Measurements from ENCODE around the gene C12orf56. TPM values are rescaled to one million over a fixed set of nuclear protein-coding genes. Genes with fewer than 3 reads are reported as not detected.
"Not testable (repeated sequence)": the region's sequence is repeated elsewhere in the genome, so short reads cannot be mapped to it uniquely, and the experiment has no call there.

The C12orf56 gene
- total RNA-seq, 2 donors from 2014 or later, result not detected

GRCh38 chr12:64347630-64348029 lies 42.9 kb downstream of the C12orf56 start:
- DNase-seq (no peak), ATAC-seq (no peak)
- Histone ChIP-seq H3K27ac (no peak overlapping the region), H3K9me3 (no peaks in the 10 kb centered on the region), H3K27me3 (no peaks in the 10 kb centered on the region), H3K4me1 (no peaks in the 10 kb centered on the region), H3K4me3 (no peak overlapping the region), H3K36me3 (replicated peaks in 1 of 2; ENCODE audit: insufficient read depth in 1 of 2, low read depth in 2 of 2) (no peaks in the 10 kb centered on the region)
- TF ChIP-seq CTCF (IDR thresholded peaks at IDR 0.05), result no peak
- no peak for TF ChIP-seq POLR2A (IDR thresholded peaks at IDR 0.05)
- intact Hi-C loops (cut with DNase I), result no loop called here
- WGBS, 2 donors, result 65 to 67% methylated on average over 2 of the region's 2 CpGs

DNA sequence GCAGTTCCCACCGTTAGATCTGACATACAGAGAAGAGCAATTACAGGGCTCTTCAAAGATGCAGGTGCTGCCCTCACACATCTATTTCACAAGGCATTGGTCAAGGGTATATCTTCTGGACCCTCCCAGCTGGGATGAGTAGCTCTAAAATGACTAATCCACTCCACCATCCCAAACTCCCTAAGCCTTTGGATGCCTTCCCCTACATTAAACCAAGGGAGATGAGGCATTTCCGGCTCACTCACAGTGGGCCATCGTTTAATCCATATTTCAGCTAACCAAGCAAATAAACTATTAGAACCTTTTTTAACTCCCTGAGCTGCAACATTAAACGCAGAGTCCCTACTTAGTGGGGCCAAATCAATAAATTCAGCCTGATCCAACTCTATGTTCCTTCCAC lies 45.9 kb downstream of the C12orf56 start:
- H3K9me3 ChIP-seq; H3K27ac ChIP-seq; H3K27me3 ChIP-seq; ATAC-seq; H3K4me3 ChIP-seq; H3K36me3 ChIP-seq (replicated peaks in 1 of 2; ENCODE audit: insufficient read depth in 1 of 2, low read depth in 2 of 2); DNase-seq; intact Hi-C loops (cut with DNase I); H3K4me1 ChIP-seq: not testable (repeated sequence)
- 75 to 80% methylated on average over 4 of the region's 4 CpGs for WGBS, 2 donors

- H3K9me3 ChIP-seq; H3K36me3 ChIP-seq (replicated peaks in 1 of 2; ENCODE audit: insufficient read depth in 1 of 2, low read depth in 2 of 2); H3K27me3 ChIP-seq; DNase-seq; H3K4me1 ChIP-seq; ATAC-seq; intact Hi-C loops (cut with DNase I); H3K4me3 ChIP-seq; H3K27ac ChIP-seq: not testable (repeated sequence)
- WGBS, 2 donors, result 50 to 68% methylated on average over 2 of the region's 2 CpGs
These were observed 50.0 kb downstream of the C12orf56 start for GRCh38 chr12:64340546-64340945.

- Histone ChIP-seq H3K36me3 (replicated peaks in 1 of 2; ENCODE audit: insufficient read depth in 1 of 2, low read depth in 2 of 2) (no peaks in the 10 kb centered on the region), H3K4me3 (no peak overlapping the region), H3K27me3 (no peaks in the 10 kb centered on the region), H3K9me3 (no peaks in the 10 kb centered on the region), H3K27ac (no peak overlapping the region), H3K4me1 (no peaks in the 10 kb centered on the region)
- TF ChIP-seq POLR2A (IDR thresholded peaks at IDR 0.05) (no peak), CTCF (IDR thresholded peaks at IDR 0.05) (no peak)
- intact Hi-C loops (cut with DNase I), result no loop called here
- WGBS, 2 donors, result 67 to 73% methylated on average over 4 of the region's 4 CpGs
- ATAC-seq (no peak), DNase-seq (no peak)
These were observed 54.6 kb downstream of the C12orf56 start for GRCh38 chr12:64335886-64336466.

DNA sequence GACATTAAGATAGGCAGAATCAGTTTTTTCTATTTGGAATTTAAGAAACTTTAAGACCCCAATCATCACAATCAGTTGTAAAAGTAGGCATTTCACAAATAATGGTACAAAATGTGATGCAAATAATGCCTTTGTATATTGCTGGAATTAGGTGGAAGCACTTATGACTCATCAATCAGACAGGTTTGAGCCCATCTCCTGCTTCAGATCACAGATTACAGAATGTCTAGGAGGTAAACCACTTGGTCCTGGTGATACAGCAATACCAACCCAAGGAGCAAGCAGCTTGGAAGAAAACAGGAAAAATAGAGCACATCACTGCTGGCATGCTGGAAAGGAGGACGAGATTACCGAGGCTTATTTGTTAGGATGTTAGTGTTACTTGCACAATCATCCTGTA lies 57.6 kb downstream of the C12orf56 start:
- H3K4me1 ChIP-seq, result no peaks in the 10 kb centered on the region
- no peak for TF ChIP-seq POLR2A (IDR thresholded peaks at IDR 0.05)
- TF ChIP-seq CTCF (IDR thresholded peaks at IDR 0.05), result no peak
- intact Hi-C loops (cut with DNase I), result no loop called here
- H3K27ac ChIP-seq, result no peak overlapping the region
- WGBS, 2 donors, result 84 to 85% methylated on average over 2 of the region's 2 CpGs
- H3K27me3 ChIP-seq, result no peaks in the 10 kb centered on the region
- ATAC-seq (no peak), DNase-seq (no peak)
- H3K36me3 ChIP-seq (replicated peaks in 1 of 2; ENCODE audit: insufficient read depth in 1 of 2, low read depth in 2 of 2), result no peaks in the 10 kb centered on the region
- H3K9me3 ChIP-seq, result no peaks in the 10 kb centered on the region
- H3K4me3 ChIP-seq, result no peak overlapping the region

DNA sequence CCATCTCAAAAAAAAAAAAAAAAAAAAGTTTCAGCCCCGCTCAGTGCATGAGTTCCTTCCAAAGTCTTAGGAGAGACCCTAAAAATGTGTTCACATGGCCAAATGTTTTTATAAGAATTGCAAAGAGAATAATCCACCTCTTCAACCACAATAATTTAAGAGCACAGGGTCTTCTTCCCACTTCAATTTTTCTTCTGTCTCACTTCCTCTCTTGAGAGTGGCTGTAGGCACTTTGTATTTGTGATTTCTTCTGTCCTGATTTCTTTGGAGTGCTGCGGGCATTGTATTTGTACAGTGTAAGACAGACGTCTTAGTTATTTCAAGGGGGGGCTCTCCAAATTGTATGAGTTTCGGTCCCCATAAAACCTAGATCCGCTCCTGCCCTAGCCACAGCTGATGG lies 58.3 kb downstream of the C12orf56 start:
- WGBS, 2 donors, result 80 to 82% methylated on average over 5 of the region's 5 CpGs
- Histone ChIP-seq H3K36me3 (replicated peaks in 1 of 2; ENCODE audit: insufficient read depth in 1 of 2, low read depth in 2 of 2) (no peaks in the 10 kb centered on the region), H3K27ac (no peak overlapping the region), H3K4me1 (no peaks in the 10 kb centered on the region), H3K27me3 (no peaks in the 10 kb centered on the region), H3K9me3 (no peaks in the 10 kb centered on the region), H3K4me3 (no peak overlapping the region)
- no peak for DNase-seq
- no peak for ATAC-seq
- intact Hi-C loops (cut with DNase I), result no loop called here
- no peak for TF ChIP-seq CTCF (IDR thresholded peaks at IDR 0.05)
- TF ChIP-seq POLR2A (IDR thresholded peaks at IDR 0.05), result no peak

DNA sequence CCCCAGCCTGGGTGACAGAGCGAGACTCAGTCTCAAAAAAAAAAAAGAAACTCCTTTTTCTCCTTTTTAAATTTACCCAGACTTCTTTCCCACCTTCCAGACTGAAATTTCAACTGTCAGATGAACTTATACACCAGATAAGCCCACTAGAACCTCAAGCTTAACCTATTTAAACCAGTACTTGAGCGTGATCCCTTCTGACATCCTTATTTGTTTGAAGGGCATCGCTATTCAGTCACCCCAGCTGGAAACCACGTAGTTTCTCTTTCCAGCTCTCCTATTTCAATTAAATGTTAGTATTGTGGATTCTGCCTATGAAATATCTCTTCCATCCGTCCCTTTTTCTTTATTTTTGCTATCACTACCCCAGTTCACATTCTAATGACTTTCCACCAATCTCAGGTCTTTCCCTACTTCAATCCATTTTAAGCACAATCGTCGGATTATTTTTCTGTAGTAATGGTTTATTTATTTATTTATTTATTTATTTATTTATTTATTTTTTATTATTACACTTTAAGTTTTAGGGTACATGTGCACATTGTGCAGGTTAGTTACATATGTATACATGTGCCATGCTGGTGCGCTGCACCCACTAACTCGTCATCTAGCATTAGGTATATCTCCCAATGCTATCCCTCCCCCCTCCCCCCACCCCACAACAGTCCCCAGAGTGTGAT lies 61.4 kb downstream of the C12orf56 start:
- 80 to 82% methylated on average over 7 to 9 of the region's 9 CpGs for WGBS, 2 donors
- intact Hi-C loops (cut with DNase I); H3K4me1 ChIP-seq; DNase-seq; H3K9me3 ChIP-seq; H3K27ac ChIP-seq; H3K36me3 ChIP-seq (replicated peaks in 1 of 2; ENCODE audit: insufficient read depth in 1 of 2, low read depth in 2 of 2); H3K4me3 ChIP-seq; H3K27me3 ChIP-seq; ATAC-seq: not testable (repeated sequence)
